NCI-H1092 treated with DMSO at 0.1 percent for 48 hours (cell line): ENCODE data around the gene CDK14.
"Not testable (repeated sequence)": the region's sequence is repeated elsewhere in the genome, so short reads cannot be mapped to it uniquely, and the experiment has no call there.

Source experiments
- DNase-seq: peaks from one replicate; lab custom pipeline; 2025; lab: John Stamatoyannopoulos, UW

Gene CDK14

DNA sequence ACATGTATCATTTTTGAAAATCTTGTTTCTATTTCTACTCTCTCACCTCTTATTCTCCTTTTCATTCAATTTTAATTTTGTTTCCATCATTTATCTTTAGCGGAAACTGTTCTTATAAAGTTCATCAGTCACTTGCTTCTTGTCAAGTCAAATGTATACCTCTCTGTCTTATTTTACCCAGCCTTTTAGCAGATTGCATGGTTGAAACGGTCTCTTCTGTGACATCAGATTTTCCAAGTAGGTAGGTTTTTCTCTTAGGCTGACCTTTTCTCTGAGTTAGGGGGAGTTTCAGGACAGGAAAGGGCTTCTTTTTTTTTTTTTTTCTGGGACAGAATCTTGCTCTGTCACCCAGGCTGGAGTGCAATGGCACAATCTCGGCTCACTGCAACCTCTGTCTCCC is 195.5 kb downstream of the CDK14 start:
- DNase-seq: no peak

DNA sequence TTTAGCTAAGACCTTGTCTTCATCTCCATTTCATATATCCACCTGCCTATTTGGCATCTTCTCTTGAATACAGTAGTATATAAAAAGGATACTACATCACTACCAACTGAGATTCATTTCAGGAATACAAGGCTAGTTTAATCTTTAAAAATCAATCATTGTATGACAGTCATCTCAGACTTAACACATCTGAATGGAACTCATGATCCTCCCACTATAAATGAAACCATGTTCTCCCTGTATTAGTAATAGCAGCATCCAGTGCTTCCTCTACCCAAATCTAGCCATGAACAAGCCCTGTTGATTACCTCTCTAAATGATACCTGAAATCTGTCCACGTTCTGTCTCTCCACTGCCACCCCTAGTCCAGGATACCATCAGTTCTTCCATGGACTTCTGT is 196.2 kb downstream of the CDK14 start:
- DNase-seq: no peak

- DNase-seq: not testable (repeated sequence)
Observed at GRCh38 chr7:90794234-90794633, 198.1 kb downstream of the CDK14 start.

DNA sequence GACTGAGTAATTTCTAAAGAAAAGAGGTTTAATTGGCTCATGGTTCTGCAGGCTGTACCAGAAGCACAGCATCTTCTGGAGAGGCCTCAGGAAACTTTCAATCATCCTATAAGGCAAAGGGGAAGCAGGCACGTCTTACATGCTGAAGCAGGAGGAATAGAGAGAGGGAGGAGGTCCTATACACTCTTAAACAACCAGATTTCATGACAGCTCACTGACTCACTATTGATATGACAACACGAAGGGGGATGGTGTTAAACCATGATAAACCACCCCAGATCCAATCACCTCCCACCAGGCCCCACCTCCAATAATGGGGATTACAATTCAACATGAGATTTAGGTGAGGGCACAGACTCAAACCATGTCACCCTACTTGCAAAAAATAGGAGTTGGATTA is 201.5 kb downstream of the CDK14 start:
- no peak for DNase-seq

DNA sequence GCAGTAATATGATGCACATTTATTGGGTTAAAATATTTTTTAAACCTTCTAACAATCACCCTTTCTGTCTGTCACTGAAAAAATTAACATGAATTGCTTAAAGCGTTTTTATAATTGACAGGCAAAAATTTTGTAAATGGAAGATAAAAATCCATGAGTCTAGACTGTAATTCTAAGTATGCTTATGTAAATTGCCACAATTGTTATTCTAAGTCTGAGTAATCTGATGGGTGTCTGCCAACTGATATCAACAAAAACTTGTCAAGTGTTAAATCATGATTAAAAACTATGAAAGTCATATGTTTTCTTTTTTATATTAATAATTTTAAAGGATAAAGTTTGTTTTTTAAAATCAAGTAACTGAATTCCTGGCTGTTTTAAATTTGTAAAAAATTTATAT is 208.2 kb downstream of the CDK14 start:
- no peak for DNase-seq

GRCh38 chr7:90815552-90815951 is 219.4 kb downstream of the CDK14 start:
- DNase-seq: not testable (repeated sequence)

DNA sequence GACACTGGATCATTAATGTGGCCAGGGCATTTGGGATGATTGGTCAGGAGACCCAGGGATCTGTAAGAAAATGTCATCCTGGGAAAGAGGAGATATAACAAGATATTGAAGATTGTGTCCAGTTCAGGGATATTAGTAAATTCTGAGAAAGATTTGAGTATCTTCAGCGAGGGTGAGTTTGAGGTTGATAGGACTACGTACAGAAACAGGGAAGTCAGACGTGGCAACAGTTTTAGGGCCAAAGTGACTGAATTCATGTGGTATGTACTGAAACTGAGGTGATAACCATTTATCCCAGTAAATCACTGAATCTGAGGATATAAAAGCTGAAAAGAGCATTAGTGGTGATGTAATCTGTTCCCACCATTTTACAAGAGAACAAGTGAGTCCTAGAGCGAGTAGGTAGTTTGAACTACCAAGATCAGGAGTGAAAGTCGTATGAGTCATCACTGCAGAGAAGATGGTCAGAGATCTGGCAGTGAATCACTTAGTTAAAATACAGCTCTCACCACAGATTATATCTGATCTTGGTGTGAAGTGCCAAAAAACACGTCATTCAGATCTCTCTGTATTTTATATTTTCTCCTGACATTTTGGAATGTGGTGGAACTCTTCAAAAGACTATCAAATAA is 220.5 kb downstream of the CDK14 start:
- DNase-seq: no peak

DNA sequence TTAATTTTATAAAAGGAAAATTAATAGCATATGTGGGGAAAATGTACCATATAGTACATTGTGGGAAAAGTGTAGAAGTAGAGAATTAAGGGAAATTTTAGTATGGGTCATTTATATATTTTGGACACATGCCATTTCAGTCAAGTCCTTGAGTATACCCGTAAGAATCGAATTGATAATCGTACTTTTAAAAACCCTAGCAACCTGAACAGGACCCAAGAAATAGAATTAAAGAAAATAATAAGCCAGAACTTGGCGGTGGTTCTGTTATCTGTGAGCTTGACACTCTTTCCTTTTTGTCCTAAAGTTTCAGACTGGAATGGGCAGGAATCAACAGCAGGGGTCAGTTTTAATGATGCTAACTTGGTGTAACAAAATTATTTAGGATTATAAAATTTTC is 221.0 kb downstream of the CDK14 start:
- DNase-seq: no peak

GRCh38 chr7:90817846-90818245 is 221.7 kb downstream of the CDK14 start:
- DNase-seq: no peak

DNA sequence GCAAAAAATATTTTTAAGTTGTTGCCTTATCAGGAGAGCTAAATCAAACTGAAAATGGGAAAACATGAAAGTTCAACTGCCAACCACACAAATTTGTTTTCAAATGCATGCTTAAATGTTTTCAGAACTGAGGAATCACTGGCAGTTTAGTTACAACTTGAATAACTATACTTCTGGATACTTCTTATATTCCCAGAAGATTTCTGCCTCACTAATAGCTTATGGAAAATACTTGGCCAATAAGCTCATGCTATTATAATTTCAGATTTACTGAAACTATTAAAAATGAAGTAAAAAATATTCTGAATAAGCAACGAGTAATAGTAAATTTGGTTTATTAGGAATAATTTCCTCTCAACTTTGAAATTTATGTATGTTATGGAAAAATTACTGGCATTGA is 222.2 kb downstream of the CDK14 start:
- no peak for DNase-seq

DNA sequence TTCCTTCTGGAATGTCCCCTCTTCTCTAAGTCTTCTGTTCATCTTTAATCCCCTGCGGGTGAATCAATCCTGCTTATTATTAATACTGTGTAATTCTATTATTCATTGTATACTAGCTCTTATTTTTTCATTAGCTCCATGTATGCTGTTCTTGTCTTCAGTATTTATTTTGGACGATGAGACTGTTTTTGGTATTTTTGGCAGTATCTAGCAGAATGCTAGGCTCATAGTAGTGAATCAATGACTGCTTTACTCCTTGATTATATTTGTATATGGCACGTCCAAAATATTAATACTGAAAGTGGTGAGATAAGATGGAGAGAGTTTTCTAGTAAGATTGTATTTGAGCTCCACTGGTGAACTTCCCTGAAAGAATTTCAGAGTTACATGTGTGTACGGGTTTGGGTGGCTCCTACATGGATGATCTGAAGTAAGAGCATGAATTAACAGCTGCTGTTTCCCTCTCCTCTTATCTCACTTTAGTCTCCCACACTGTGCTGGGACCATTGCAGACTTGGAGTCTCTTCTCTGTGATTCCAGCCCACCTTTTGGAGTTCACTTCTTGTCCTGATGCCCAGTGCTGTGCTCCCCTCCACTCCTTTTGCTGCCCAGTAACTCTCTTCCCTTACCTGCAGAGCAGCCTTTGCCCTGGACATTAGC is 226.0 kb downstream of the CDK14 start:
- DNase-seq: no peak

DNA sequence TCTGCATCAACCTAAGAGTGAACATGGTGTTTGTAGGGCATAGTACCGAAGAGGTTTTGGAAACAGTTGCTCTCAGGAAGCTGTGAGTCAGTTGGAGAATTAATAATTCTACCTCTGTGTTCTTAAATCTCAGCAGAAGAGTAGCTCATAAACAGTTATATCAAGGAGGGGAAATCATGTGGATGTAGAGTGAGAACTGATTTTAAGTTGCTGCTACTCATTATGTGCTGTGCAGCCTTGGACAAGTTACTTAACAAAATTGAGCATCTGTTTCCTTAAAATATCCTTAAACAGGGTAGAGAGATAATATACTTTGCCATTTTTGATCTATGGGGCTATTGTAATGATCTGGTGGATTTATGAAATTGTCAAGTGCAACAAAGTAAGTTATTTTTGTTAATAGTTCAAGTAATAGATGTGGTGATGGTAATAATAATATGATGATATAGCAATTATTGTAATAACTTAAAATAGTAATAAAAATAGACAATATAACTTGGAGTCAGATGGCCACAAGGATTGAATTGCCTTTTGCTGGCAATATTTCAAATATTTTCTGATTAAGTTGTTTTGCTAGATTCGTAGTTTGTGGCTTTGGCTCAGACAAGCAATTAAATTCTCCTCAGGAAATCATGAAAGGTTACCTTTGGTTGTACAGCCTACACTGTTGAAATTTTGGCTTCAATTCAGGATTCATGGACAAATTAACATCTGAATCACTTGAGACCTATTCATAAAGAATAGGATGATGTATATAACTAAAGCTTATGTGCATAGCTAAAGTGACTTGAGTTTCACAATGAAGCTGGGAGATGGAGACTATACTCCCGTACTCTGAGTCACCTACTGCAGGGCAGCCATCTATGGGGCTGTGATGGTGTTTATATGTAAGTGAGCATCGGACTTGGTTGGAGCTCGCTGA is 228.5 kb downstream of the CDK14 start:
- DNase-seq: no peak

GRCh38 chr7:90825779-90826178 is 229.7 kb downstream of the CDK14 start:
- DNase-seq: no peak

DNA sequence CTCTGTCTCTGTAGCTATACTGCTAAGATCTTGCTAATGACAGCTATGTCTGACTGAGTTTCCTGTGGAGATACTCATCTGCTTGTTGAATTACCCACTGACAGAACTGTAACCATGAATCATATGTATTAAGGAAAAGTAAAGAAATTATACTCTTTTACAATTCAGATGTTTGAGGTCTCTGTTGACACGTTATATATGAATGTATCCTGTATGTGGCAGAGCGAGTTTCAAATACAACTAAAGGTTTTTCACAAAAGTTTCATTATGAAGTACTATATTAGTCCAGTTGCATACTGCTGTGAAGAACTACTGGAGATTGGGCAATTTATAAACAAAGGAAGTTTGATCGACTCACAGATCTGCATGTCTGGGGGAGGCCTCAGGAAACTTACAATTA is 232.5 kb downstream of the CDK14 start:
- no peak for DNase-seq

GRCh38 chr7:90830308-90830707 is 234.2 kb downstream of the CDK14 start:
- no peak for DNase-seq

DNA sequence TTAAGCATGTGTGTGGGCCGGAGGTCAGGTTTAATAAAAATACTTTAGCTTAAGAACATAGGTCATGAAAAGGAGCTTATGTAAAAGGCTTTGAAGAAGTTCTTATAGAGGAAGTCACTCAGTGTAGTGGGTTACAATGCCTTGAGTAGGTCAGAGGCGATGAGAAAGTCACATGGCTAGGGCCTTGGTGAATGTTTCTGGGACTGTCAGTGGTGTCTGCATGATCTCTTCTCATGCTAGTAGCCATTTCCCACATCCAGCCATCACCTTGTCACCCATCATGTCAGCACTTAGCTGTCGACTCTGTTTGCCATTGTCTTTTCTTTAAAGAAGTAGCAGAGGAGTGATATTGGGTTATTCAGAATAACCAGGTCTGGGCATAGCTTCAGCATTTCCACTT is 236.6 kb downstream of the CDK14 start:
- no peak for DNase-seq

DNA sequence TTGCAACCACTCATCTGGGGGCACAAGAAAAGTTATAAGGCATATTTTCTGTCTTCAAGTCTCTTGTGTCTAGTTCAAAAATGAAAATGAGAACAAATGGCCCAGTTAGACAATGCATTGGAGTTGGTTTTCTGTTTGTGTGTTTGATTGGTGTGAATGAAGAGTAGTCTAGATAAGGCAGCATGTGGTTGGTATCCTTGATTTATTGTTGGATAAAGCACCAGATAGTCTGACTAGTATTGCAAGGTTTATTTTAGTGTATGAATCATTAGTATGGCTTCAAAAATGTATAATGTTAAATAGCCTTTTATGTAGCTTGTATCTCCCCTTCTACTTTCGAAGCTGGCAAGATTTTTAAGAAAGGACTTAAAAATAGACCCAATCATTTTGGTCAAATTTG is 237.3 kb downstream of the CDK14 start:
- no peak for DNase-seq

GRCh38 chr7:90834771-90835170 is 238.7 kb downstream of the CDK14 start:
- DNase-seq: no peak

GRCh38 chr7:90835861-90836260 is 239.7 kb downstream of the CDK14 start:
- no peak for DNase-seq

- no peak for DNase-seq
Observed at GRCh38 chr7:90836937-90837336, 240.8 kb downstream of the CDK14 start.

DNA sequence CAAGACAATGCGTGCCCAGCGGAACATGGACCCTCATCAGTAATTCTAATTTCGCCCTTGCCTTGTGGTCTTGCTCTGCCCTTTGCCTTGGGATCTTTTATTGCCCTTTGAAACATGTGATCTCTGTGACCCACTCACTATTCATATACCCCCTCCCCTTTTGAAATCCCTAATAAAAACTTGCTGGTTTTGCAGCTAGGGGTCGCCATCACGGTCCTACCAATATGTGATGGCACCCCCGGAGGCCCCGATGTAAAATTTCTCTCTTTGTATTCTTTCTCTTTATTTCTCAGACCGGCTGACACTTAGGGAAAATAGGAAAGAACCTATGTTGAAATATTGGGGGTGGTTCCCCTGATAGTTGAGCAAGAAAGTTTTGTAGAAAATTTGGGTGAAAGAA is 242.7 kb downstream of the CDK14 start:
- DNase-seq: no peak

DNA sequence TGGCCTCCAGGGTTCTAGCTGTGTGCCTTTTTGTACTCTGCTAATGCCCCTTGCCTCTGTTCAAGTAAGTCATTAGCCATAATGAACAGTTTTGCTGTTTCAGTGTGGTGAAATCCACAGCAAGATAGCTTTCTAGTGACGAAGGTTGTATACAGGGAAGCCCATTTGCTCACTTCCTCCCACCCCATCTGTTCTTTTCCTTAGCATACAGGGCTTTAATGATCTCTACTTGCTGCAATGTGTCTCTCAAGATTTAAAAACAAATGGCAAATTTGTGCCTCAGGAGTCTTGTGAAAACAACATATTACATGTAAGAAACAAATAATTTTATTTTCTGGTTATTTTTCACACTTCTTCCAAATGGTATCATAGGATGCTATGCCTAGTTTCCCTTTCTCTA is 243.2 kb downstream of the CDK14 start:
- DNase-seq: no peak

- no peak for DNase-seq
Observed at GRCh38 chr7:90839727-90840291, 243.7 kb downstream of the CDK14 start.
